HEK293 (cell line): Measurements from ENCODE around the gene PPP1R10.

Source experiments
- CTCF ChIA-PET: fragments of 350-600 bp; formaldehyde crosslinking; extraction: SDS; loops from one replicate; lab custom pipeline; 2021; ENCODE audit warnings: antibody characterized with exemption; lab: Yijun Ruan, JAX
- POLR2A ChIA-PET: fragments of 300-600 bp; formaldehyde crosslinking; extraction: SDS; loops from one replicate; lab custom pipeline; 2020; ENCODE audit warnings: antibody characterized with exemption, inconsistent platforms; lab: Yijun Ruan, JAX
- H3K27ac ChIP-seq: fragments of 200-500 bp; sonication (Bioruptor generic); 2 replicates; pipeline ENCODE4 v1.5.1; 2014; ENCODE audit warnings: low read depth, low read length, control low read depth, inconsistent platforms; ENCODE audit errors: extremely low read depth
- H3K36me3 ChIP-seq, 2 experiments: fragments of 200-500 bp in 1 of 2; sonication (Bioruptor generic) in 1 of 2; 1 replicate in 1 of 2; 2 replicates in 1 of 2; pipeline ENCODE4 v1.5.1; 2014 to 2017; ENCODE audit warnings: inconsistent platforms in 2 of 2, low read length in 2 of 2; ENCODE audit not compliant: control insufficient read depth in 2 of 2, insufficient read depth in 1 of 2
- H3K4me1 ChIP-seq: fragments of 200-500 bp; sonication (Bioruptor generic); 2 replicates; pipeline ENCODE4 v1.5.1; 2014; ENCODE audit warnings: mild to moderate bottlenecking, low read length, inconsistent platforms; ENCODE audit not compliant: control insufficient read depth, insufficient read depth
- H3K4me3 ChIP-seq: 2 replicates; pipeline ENCODE4 v1.5.1; 2011; ENCODE audit warnings: low read depth, mild to moderate bottlenecking, control low read depth, low read length, moderate library complexity
- H3K9me3 ChIP-seq: fragments of 200-500 bp; sonication (Bioruptor generic); 2 replicates; pipeline ENCODE4 v1.5.1; 2014; ENCODE audit warnings: low read depth, low read length, inconsistent platforms; ENCODE audit not compliant: control insufficient read depth, insufficient read depth
- BCL11A ChIP-seq: fragments of 450-650 bp; formaldehyde crosslinking; IDR thresholded peaks from 2 replicates; pipeline ENCODE4 v1.5.1; 2016; ENCODE audit warnings: low read depth, missing biosample characterization, missing genetic modification characterization
- EGR2 ChIP-seq: fragments of 450-650 bp; formaldehyde crosslinking; IDR thresholded peaks from 2 replicates; pipeline ENCODE4 v1.5.1; 2016; ENCODE audit warnings: low read depth, missing biosample characterization, missing genetic modification characterization
- GLIS1 ChIP-seq: fragments of 450-650 bp; formaldehyde crosslinking; IDR thresholded peaks from 2 replicates; pipeline ENCODE4 v1.5.1; 2016; ENCODE audit warnings: missing biosample characterization, missing genetic modification characterization
- KLF10 ChIP-seq: fragments of 450-650 bp; IDR thresholded peaks from 2 replicates; pipeline ENCODE4 v1.5.1; 2018; ENCODE audit warnings: missing biosample characterization, mild to moderate bottlenecking, missing genetic modification characterization
- KLF9 ChIP-seq: fragments of 450-650 bp; formaldehyde crosslinking; IDR thresholded peaks from 2 replicates; pipeline ENCODE4 v1.5.1; 2016; ENCODE audit warnings: missing biosample characterization, missing genetic modification characterization, low read depth
- MYNN ChIP-seq: fragments of 450-650 bp; formaldehyde crosslinking; IDR thresholded peaks from 2 replicates; pipeline ENCODE4 v1.5.1; 2016; ENCODE audit warnings: missing biosample characterization, missing genetic modification characterization, borderline replicate concordance
- OSR2 ChIP-seq: fragments of 450-650 bp; formaldehyde crosslinking; IDR thresholded peaks from 2 replicates; pipeline ENCODE4 v1.5.1; 2016; ENCODE audit warnings: missing biosample characterization, missing genetic modification characterization
- SALL2 ChIP-seq: fragments of 450-650 bp; formaldehyde crosslinking; IDR thresholded peaks from 2 replicates; pipeline ENCODE4 v1.5.0; 2017; ENCODE audit warnings: missing biosample characterization, mild to moderate bottlenecking, missing genetic modification characterization, borderline replicate concordance
- SP2 ChIP-seq: fragments of 450-650 bp; formaldehyde crosslinking; IDR thresholded peaks from 2 replicates; pipeline ENCODE4 v1.5.1; 2016; ENCODE audit warnings: missing biosample characterization, missing genetic modification characterization
- SP3 ChIP-seq: fragments of 450-650 bp; formaldehyde crosslinking; IDR thresholded peaks from 2 replicates; pipeline ENCODE4 v1.5.1; 2016; ENCODE audit warnings: missing biosample characterization, missing genetic modification characterization
- SP7 ChIP-seq: fragments of 450-650 bp; formaldehyde crosslinking; IDR thresholded peaks from 2 replicates; pipeline ENCODE4 v1.5.1; 2016; ENCODE audit warnings: missing biosample characterization, missing genetic modification characterization
- WT1 ChIP-seq: fragments of 450-650 bp; formaldehyde crosslinking; IDR thresholded peaks from 2 replicates; pipeline ENCODE4 v1.5.1; 2016; ENCODE audit warnings: missing biosample characterization, missing genetic modification characterization
- ZBTB17 ChIP-seq: fragments of 450-650 bp; formaldehyde crosslinking; IDR thresholded peaks from 2 replicates; pipeline ENCODE4 v1.5.1; 2016; ENCODE audit warnings: missing biosample characterization, missing genetic modification characterization
- ZBTB21 ChIP-seq: fragments of 450-650 bp; formaldehyde crosslinking; IDR thresholded peaks from 2 replicates; pipeline ENCODE4 v1.5.1; 2017; ENCODE audit warnings: missing biosample characterization, missing genetic modification characterization
- ZFHX2 ChIP-seq: fragments of 450-650 bp; formaldehyde crosslinking; conservative IDR thresholded peaks from 2 replicates; pipeline ENCODE4 v1.5.1; 2016; ENCODE audit warnings: missing biosample characterization, missing genetic modification characterization
- ZFP3 ChIP-seq: fragments of 450-650 bp; formaldehyde crosslinking; IDR thresholded peaks from 2 replicates; pipeline ENCODE4 v1.5.1; 2016; ENCODE audit warnings: low read depth, missing biosample characterization, missing genetic modification characterization
- ZNF146 ChIP-seq: fragments of 450-650 bp; formaldehyde crosslinking; IDR thresholded peaks from 2 replicates; pipeline ENCODE4 v1.5.1; 2016; ENCODE audit warnings: missing biosample characterization, missing genetic modification characterization
- ZNF16 ChIP-seq: fragments of 450-650 bp; formaldehyde crosslinking; IDR thresholded peaks from 2 replicates; pipeline ENCODE4 v1.5.1; 2016; ENCODE audit warnings: low read depth, missing biosample characterization, missing genetic modification characterization
- ZNF184 ChIP-seq: fragments of 450-650 bp; IDR thresholded peaks from 2 replicates; pipeline ENCODE4 v1.5.1; 2018; ENCODE audit warnings: missing biosample characterization, mild to moderate bottlenecking, missing genetic modification characterization
- ZNF211 ChIP-seq: fragments of 450-650 bp; formaldehyde crosslinking; IDR thresholded peaks from 2 replicates; pipeline ENCODE4 v1.5.1; 2016; ENCODE audit warnings: low read depth, missing biosample characterization, missing genetic modification characterization
- ZNF24 ChIP-seq: fragments of 450-650 bp; formaldehyde crosslinking; IDR thresholded peaks from 2 replicates; pipeline ENCODE4 v1.5.1; 2016; ENCODE audit warnings: missing biosample characterization, missing genetic modification characterization
- ZNF350 ChIP-seq: fragments of 450-650 bp; formaldehyde crosslinking; IDR thresholded peaks from 2 replicates; pipeline ENCODE4 v1.5.0; 2017; ENCODE audit warnings: missing biosample characterization, mild to moderate bottlenecking, missing genetic modification characterization
- ZNF433 ChIP-seq: fragments of 450-650 bp; formaldehyde crosslinking; IDR thresholded peaks from 2 replicates; pipeline ENCODE4 v1.5.1; 2016; ENCODE audit warnings: missing biosample characterization, missing genetic modification characterization, low read depth
- ZNF558 ChIP-seq: fragments of 450-650 bp; formaldehyde crosslinking; IDR thresholded peaks from 2 replicates; pipeline ENCODE4 v1.5.1; 2016; ENCODE audit warnings: missing biosample characterization, missing genetic modification characterization
- ZNF629 ChIP-seq: fragments of 450-650 bp; formaldehyde crosslinking; IDR thresholded peaks from 2 replicates; pipeline ENCODE4 v1.5.1; 2017; ENCODE audit warnings: missing biosample characterization, missing genetic modification characterization
- ZNF660 ChIP-seq: fragments of 450-650 bp; IDR thresholded peaks from 2 replicates; pipeline ENCODE4 v1.5.1; 2018; ENCODE audit warnings: missing biosample characterization, mild to moderate bottlenecking, missing genetic modification characterization
- TF ChIP-seq, protein P1 (sequence below): fragments of 450-650 bp; formaldehyde crosslinking; IDR thresholded peaks from 2 replicates; pipeline ENCODE4 v1.5.1; 2016; ENCODE audit warnings: missing biosample characterization, missing genetic modification characterization
- TF ChIP-seq, protein P2 (sequence below): fragments of 450-650 bp; formaldehyde crosslinking; IDR thresholded peaks from 2 replicates; pipeline ENCODE4 v1.5.1; 2016; ENCODE audit warnings: missing biosample characterization, missing genetic modification characterization
- TF ChIP-seq, protein P3 (sequence below): fragments of 450-650 bp; formaldehyde crosslinking; IDR thresholded peaks from 2 replicates; pipeline ENCODE4 v1.5.1; 2016; ENCODE audit warnings: missing biosample characterization, missing genetic modification characterization
- TF ChIP-seq, protein P4 (sequence below): fragments of 450-650 bp; formaldehyde crosslinking; IDR thresholded peaks from 2 replicates; pipeline ENCODE4 v1.5.1; 2016; ENCODE audit warnings: missing biosample characterization, missing genetic modification characterization, low read depth
- TF ChIP-seq, protein P5 (sequence below): fragments of 450-650 bp; formaldehyde crosslinking; IDR thresholded peaks from 2 replicates; pipeline ENCODE4 v1.5.1; 2016; ENCODE audit warnings: missing biosample characterization, missing genetic modification characterization

PPP1R10 gene

DNA sequence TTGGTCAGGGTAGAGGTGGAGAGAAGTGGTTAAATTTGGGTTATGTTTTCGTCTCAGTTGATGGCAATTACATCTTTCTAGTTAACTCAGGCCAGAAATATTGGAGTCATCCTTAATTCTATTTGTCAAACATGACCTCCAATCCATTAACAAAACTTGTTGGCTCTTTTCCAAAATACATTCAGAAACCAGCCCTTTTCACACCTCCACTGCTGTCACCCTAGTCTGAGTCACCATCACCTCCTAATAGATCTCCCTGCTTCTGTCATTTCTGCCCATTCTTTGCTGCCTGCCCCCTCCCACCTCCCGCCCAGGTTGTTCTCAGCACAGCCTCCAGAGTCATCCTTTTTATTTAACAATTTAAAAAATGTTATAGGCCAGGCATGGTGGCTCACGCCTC, 48.8 kb downstream of the PPP1R10 start:
- TF ChIP-seq ZFHX2 (tag by site-specific recombination) (peak; percentile 82), ZNF660 (tag by site-specific recombination) (peak; percentile 66; the same call in 1 of the 2 replicates), ZNF184 (tag by site-specific recombination) (peak; percentile 64; the same call in 1 of the 2 replicates), GLIS1 (tag by site-specific recombination) (0 out of 2 replicates have a peak, but pooled peaks have one; percentile 7), WT1 (tag by site-specific recombination) (peak; percentile 76), MYNN (tag by site-specific recombination) (no peak), ZNF211 (tag by site-specific recombination) (no peak), SALL2 (tag by site-specific recombination) (no peak), BCL11A (tag by site-specific recombination) (no peak), ZNF558 (tag by site-specific recombination) (peak; percentile 33; the same call in 1 of the 2 replicates), ZNF146 (no peak), ZNF433 (tag by site-specific recombination) (no peak), ZBTB17 (tag by site-specific recombination) (peak; percentile 55), SP7 (tag by site-specific recombination) (peak; percentile 89), OSR2 (tag by site-specific recombination) (0 out of 2 replicates have a peak, but pooled peaks have one; percentile 49), ZNF24 (0 out of 2 replicates have a peak, but pooled peaks have one; percentile 25), EGR2 (tag by site-specific recombination) (peak; percentile 77), ZBTB21 (0 out of 2 replicates have a peak, but pooled peaks have one; percentile 25), SP3 (tag by site-specific recombination) (0 out of 2 replicates have a peak, but pooled peaks have one; percentile 43), ZNF16 (tag by site-specific recombination) (no peak), KLF10 (tag by site-specific recombination) (peak; percentile 92), ZFP3 (tag by site-specific recombination) (no peak), KLF9 (tag by site-specific recombination) (0 out of 2 replicates have a peak, but pooled peaks have one; percentile 15), SP2 (tag by site-specific recombination) (peak; percentile 48), ZNF629 (tag by site-specific recombination) (peak; percentile 70), ZNF350 (no peak)
- TF ChIP-seq, protein P1, sequence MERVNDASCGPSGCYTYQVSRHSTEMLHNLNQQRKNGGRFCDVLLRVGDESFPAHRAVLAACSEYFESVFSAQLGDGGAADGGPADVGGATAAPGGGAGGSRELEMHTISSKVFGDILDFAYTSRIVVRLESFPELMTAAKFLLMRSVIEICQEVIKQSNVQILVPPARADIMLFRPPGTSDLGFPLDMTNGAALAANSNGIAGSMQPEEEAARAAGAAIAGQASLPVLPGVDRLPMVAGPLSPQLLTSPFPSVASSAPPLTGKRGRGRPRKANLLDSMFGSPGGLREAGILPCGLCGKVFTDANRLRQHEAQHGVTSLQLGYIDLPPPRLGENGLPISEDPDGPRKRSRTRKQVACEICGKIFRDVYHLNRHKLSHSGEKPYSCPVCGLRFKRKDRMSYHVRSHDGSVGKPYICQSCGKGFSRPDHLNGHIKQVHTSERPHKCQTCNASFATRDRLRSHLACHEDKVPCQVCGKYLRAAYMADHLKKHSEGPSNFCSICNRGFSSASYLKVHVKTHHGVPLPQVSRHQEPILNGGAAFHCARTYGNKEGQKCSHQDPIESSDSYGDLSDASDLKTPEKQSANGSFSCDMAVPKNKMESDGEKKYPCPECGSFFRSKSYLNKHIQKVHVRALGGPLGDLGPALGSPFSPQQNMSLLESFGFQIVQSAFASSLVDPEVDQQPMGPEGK (tag by site-specific recombination), result peak; percentile 63
- TF ChIP-seq, protein P2, sequence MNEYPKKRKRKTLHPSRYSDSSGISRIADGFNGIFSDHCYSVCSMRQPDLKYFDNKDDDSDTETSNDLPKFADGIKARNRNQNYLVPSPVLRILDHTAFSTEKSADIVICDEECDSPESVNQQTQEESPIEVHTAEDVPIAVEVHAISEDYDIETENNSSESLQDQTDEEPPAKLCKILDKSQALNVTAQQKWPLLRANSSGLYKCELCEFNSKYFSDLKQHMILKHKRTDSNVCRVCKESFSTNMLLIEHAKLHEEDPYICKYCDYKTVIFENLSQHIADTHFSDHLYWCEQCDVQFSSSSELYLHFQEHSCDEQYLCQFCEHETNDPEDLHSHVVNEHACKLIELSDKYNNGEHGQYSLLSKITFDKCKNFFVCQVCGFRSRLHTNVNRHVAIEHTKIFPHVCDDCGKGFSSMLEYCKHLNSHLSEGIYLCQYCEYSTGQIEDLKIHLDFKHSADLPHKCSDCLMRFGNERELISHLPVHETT, result peak; percentile 71; the same call in 1 of the 2 replicates
- TF ChIP-seq, protein P3, sequence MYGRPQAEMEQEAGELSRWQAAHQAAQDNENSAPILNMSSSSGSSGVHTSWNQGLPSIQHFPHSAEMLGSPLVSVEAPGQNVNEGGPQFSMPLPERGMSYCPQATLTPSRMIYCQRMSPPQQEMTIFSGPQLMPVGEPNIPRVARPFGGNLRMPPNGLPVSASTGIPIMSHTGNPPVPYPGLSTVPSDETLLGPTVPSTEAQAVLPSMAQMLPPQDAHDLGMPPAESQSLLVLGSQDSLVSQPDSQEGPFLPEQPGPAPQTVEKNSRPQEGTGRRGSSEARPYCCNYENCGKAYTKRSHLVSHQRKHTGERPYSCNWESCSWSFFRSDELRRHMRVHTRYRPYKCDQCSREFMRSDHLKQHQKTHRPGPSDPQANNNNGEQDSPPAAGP (tag by site-specific recombination), result peak; percentile 79
- TF ChIP-seq, protein P4, sequence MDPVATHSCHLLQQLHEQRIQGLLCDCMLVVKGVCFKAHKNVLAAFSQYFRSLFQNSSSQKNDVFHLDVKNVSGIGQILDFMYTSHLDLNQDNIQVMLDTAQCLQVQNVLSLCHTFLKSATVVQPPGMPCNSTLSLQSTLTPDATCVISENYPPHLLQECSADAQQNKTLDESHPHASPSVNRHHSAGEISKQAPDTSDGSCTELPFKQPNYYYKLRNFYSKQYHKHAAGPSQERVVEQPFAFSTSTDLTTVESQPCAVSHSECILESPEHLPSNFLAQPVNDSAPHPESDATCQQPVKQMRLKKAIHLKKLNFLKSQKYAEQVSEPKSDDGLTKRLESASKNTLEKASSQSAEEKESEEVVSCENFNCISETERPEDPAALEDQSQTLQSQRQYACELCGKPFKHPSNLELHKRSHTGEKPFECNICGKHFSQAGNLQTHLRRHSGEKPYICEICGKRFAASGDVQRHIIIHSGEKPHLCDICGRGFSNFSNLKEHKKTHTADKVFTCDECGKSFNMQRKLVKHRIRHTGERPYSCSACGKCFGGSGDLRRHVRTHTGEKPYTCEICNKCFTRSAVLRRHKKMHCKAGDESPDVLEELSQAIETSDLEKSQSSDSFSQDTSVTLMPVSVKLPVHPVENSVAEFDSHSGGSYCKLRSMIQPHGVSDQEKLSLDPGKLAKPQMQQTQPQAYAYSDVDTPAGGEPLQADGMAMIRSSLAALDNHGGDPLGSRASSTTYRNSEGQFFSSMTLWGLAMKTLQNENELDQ (tag by site-specific recombination), result no peak
- TF ChIP-seq, protein P5, sequence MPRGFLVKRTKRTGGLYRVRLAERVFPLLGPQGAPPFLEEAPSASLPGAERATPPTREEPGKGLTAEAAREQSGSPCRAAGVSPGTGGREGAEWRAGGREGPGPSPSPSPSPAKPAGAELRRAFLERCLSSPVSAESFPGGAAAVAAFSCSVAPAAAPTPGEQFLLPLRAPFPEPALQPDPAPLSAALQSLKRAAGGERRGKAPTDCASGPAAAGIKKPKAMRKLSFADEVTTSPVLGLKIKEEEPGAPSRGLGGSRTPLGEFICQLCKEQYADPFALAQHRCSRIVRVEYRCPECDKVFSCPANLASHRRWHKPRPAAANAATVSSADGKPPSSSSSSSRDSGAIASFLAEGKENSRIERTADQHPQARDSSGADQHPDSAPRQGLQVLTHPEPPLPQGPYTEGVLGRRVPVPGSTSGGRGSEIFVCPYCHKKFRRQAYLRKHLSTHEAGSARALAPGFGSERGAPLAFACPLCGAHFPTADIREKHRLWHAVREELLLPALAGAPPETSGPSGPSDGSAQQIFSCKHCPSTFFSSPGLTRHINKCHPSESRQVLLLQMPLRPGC (tag by site-specific recombination), result 0 out of 2 replicates have a peak, but pooled peaks have one; percentile 19
- H3K4me3 ChIP-seq, result no peak overlapping the region
- H3K9me3 ChIP-seq, result no peaks in the 10 kb centered on the region
- H3K4me1 ChIP-seq, result peaks cover 5% of the 10 kb centered on the region; the same call in 1 of the 2 replicates
- CTCF ChIA-PET, result no interaction called here
- POLR2A ChIA-PET, result no interaction called here
- H3K27ac ChIP-seq, result no peak overlapping the region
- peaks cover 0 to 5% of the 10 kb centered on the region in 2 experiments; a peak in 1 of 3 replicates for H3K36me3 ChIP-seq
